GM23248 (cell line): ENCODE measurements around the gene AFF3.

Source experiments
- EZH2 ChIP-seq: fragments of 200-600 bp; sonication (generic); IDR thresholded peaks from 2 replicates; pipeline ENCODE4 v1.6.1; 2018; ENCODE audit warnings: antibody characterized with exemption, mild to moderate bottlenecking; ENCODE audit not compliant: insufficient read depth, poor library complexity, severe bottlenecking
- EZH2phosphoT487 ChIP-seq: fragments of 200-600 bp; sonication (generic); IDR thresholded peaks from 2 replicates; pipeline ENCODE4 v1.6.1; 2018; ENCODE audit warnings: antibody characterized with exemption, moderate library complexity, mild to moderate bottlenecking, low read depth; ENCODE audit not compliant: insufficient read depth

DNA sequence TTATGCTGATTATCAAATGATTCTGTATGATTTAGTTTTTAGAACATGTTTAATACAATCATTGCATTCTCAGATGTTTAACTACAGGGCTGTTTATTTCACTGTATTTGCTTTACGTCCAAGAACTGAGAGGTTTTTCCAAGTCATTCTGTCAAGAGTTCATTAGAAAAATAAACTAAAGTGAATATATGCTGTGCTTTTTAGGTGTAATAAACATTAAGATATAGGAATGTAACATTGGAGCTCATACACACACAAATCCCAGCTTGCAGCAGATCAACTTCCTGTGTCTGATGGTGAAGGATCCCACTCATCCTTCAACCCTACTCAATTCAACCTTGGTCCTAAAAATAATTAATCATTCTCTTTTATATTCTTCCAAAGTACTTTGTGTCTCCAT, 285.0 kb downstream of the AFF3 start:
- no peak for TF ChIP-seq EZH2
- TF ChIP-seq EZH2phosphoT487, result no peak
